ENCODE results near the gene PNPT1. TPM values are rescaled to one million over a fixed set of nuclear protein-coding genes. Genes with fewer than 3 reads are reported as not detected.

Gene PNPT1
- total RNA-seq, 2 donors from 2014 or later = 8.9 to 24.6 TPM

- H3K4me3 ChIP-seq = no peak overlapping the region
- H3K36me3 ChIP-seq = no peaks in the 10 kb centered on the region
- peaks cover 0 to 9% of the 10 kb centered on the region in 2 donors for H3K4me1 ChIP-seq (ENCODE audit: control insufficient read depth in 1 of 2, low read depth in 2 of 2)
- TF ChIP-seq CTCF (IDR thresholded peaks at IDR 0.05) = no peak
- H3K27me3 ChIP-seq (replicated peaks; ENCODE audit: insufficient read depth) = no peaks in the 10 kb centered on the region
- DNase-seq (ENCODE audit: low spot score) = no peak
- no peaks in the 10 kb centered on the region for H3K9me3 ChIP-seq
- no peak overlapping the region for H3K27ac ChIP-seq
- no peak for ATAC-seq (ENCODE audit: insufficient number of reproducible peaks, low FRiP score, low read depth)
These were observed 39.2 kb upstream of the PNPT1 start for GRCh38 chr2:55732854-55733253.

GRCh38 chr2:55729136-55729685 is 35.6 kb upstream of the PNPT1 start:
- Histone ChIP-seq H3K4me3 (no peak overlapping the region), H3K9me3 (no peaks in the 10 kb centered on the region), H3K27ac (no peak overlapping the region), H3K27me3 (replicated peaks; ENCODE audit: insufficient read depth) (no peaks in the 10 kb centered on the region), H3K36me3 (no peaks in the 10 kb centered on the region), H3K4me1 (ENCODE audit: control insufficient read depth in 1 of 2, low read depth in 2 of 2) (peaks cover 0 to 9% of the 10 kb centered on the region in 2 donors)
- DNase-seq (ENCODE audit: low spot score) (no peak), ATAC-seq (ENCODE audit: insufficient number of reproducible peaks, low FRiP score, low read depth) (no peak)
- no peak for TF ChIP-seq CTCF (IDR thresholded peaks at IDR 0.05)

GRCh38 chr2:55721596-55722215 is 28.1 kb upstream of the PNPT1 start:
- Histone ChIP-seq H3K27ac (no peak overlapping the region), H3K4me3 (no peak overlapping the region), H3K36me3 (no peaks in the 10 kb centered on the region), H3K4me1 (ENCODE audit: control insufficient read depth in 1 of 2, low read depth in 2 of 2) (no peaks in the 10 kb centered on the region), H3K9me3 (no peaks in the 10 kb centered on the region), H3K27me3 (replicated peaks; ENCODE audit: insufficient read depth) (no peaks in the 10 kb centered on the region)
- no peak for TF ChIP-seq CTCF (IDR thresholded peaks at IDR 0.05)
- DNase-seq (ENCODE audit: low spot score) = no peak
- ATAC-seq (ENCODE audit: insufficient number of reproducible peaks, low FRiP score, low read depth) = no peak

- DNase-seq (ENCODE audit: low spot score) (no peak), ATAC-seq (ENCODE audit: insufficient number of reproducible peaks, low FRiP score, low read depth) (no peak)
- no peaks in the 10 kb centered on the region for H3K36me3 ChIP-seq
- TF ChIP-seq CTCF (IDR thresholded peaks at IDR 0.05) = no peak
- no peak overlapping the region for H3K4me3 ChIP-seq
- H3K9me3 ChIP-seq = no peaks in the 10 kb centered on the region
- H3K27me3 ChIP-seq (replicated peaks; ENCODE audit: insufficient read depth) = no peaks in the 10 kb centered on the region
- H3K4me1 ChIP-seq (ENCODE audit: control insufficient read depth in 1 of 2, low read depth in 2 of 2) = no peaks in the 10 kb centered on the region
- no peak overlapping the region for H3K27ac ChIP-seq
These were observed 26.8 kb upstream of the PNPT1 start for GRCh38 chr2:55720417-55720816.

GRCh38 chr2:55719852-55720251 is 26.2 kb upstream of the PNPT1 start:
- ATAC-seq (ENCODE audit: insufficient number of reproducible peaks, low FRiP score, low read depth) (no peak), DNase-seq (ENCODE audit: low spot score) (no peak)
- Histone ChIP-seq H3K27ac (no peak overlapping the region), H3K4me3 (no peak overlapping the region), H3K4me1 (ENCODE audit: control insufficient read depth in 1 of 2, low read depth in 2 of 2) (no peaks in the 10 kb centered on the region), H3K27me3 (replicated peaks; ENCODE audit: insufficient read depth) (no peaks in the 10 kb centered on the region), H3K9me3 (no peaks in the 10 kb centered on the region), H3K36me3 (no peaks in the 10 kb centered on the region)
- no peak for TF ChIP-seq CTCF (IDR thresholded peaks at IDR 0.05)
